ENCODE results near the gene CAST.

The CAST gene

GRCh38 chr5:96634881-96635280, 27.3 kb upstream of the CAST start:
- H3K4me3 Mint-ChIP-seq, result no peak overlapping the region

GRCh38 chr5:96636046-96636445, 26.1 kb upstream of the CAST start:
- no peaks in the 10 kb centered on the region for H3K36me3 Mint-ChIP-seq (ENCODE audit: low read depth)
- H3K9me3 Mint-ChIP-seq, result no peaks in the 10 kb centered on the region
- H3K27me3 Mint-ChIP-seq (ENCODE audit: low read depth), result peaks cover 74% of the 10 kb centered on the region
- peaks cover 4% of the 10 kb centered on the region for H3K4me1 Mint-ChIP-seq (ENCODE audit: low read depth)
- no peak for DNase-seq (ENCODE audit: low spot score)
- H3K4me3 Mint-ChIP-seq, result no peak overlapping the region
- no peak overlapping the region for H3K27ac Mint-ChIP-seq

More at GRCh38 chr5:96634881-96635280, 27.3 kb upstream of the CAST start:
- H3K27me3 Mint-ChIP-seq (ENCODE audit: low read depth), result peaks cover 67% of the 10 kb centered on the region
- DNase-seq (ENCODE audit: low spot score), result no peak
- H3K4me1 Mint-ChIP-seq (ENCODE audit: low read depth), result peaks cover 4% of the 10 kb centered on the region
- no peaks in the 10 kb centered on the region for H3K9me3 Mint-ChIP-seq
- H3K27ac Mint-ChIP-seq, result no peak overlapping the region
- no peaks in the 10 kb centered on the region for H3K36me3 Mint-ChIP-seq (ENCODE audit: low read depth)

DNA sequence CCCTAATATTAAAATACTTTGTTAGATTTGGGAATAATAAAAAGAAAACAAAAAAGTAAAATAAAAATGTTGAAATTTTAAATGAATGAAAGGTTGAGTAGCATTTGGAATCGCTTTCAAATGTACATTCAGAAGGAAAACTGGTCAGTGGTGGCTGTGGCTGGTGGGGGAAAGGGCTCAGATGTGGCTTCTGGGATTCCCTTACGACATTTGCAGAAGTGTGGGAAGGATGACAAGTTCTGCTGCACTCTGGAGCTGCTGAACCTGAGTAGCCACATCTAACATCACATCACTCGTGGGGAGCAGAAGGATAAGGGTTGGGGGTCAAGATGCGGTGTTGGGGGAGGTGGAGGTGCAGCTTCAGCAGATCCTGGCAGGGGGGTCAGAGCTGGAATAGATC, 25.6 kb upstream of the CAST start:
- Mint-ChIP-seq H3K4me3 (no peak overlapping the region), H3K27ac (no peak overlapping the region), H3K4me1 (ENCODE audit: low read depth) (peaks cover 8% of the 10 kb centered on the region), H3K27me3 (ENCODE audit: low read depth) (peaks cover 78% of the 10 kb centered on the region), H3K9me3 (no peaks in the 10 kb centered on the region), H3K36me3 (ENCODE audit: low read depth) (no peaks in the 10 kb centered on the region)
- no peak for DNase-seq (ENCODE audit: low spot score)

DNA sequence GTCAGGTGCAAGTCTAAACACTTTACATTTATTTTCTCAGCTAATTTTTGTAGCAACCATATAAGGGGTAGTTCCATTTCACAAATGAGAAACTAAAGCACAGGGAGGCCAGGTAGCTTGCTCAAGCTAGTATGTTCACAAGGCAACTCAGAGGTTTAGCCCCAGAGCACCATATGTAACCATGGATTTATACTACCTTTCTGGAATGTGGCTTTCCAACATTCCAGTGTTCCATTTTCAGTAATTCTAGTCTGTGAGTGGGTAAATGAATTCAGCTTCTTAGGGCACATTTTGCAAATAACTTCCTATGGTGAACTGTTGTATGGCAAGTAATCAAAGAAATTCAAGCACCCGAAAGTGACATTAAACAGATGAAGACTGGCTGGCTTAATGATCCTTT, 25.0 kb upstream of the CAST start:
- Mint-ChIP-seq H3K9me3 (no peaks in the 10 kb centered on the region), H3K36me3 (ENCODE audit: low read depth) (no peaks in the 10 kb centered on the region), H3K27me3 (ENCODE audit: low read depth) (peaks cover 76% of the 10 kb centered on the region), H3K4me3 (no peak overlapping the region), H3K27ac (no peak overlapping the region), H3K4me1 (ENCODE audit: low read depth) (peaks cover 14% of the 10 kb centered on the region)
- no peak for DNase-seq (ENCODE audit: low spot score)

DNA sequence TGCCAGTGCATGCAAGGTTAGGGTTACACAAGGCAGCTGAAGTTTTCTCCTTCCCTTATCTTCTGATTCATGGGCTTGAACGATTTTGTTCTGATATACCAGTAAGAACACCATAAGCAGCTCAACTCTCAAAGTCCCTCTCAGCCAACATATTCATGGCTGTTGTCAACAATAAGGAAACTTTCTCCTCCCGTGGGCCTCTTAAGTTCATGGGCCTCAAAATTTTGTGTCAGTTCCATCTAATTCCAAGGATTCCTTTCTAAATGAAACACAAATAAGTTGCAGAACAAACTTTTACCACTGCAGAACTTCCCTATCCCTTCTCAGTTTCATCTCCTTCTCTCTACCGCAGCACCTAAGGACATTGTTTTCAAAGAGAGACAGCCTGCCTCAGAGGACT, 23.6 kb upstream of the CAST start:
- H3K4me1 Mint-ChIP-seq (ENCODE audit: low read depth), result peaks cover 18% of the 10 kb centered on the region
- no peak overlapping the region for H3K27ac Mint-ChIP-seq
- no peaks in the 10 kb centered on the region for H3K36me3 Mint-ChIP-seq (ENCODE audit: low read depth)
- H3K9me3 Mint-ChIP-seq, result no peaks in the 10 kb centered on the region
- H3K4me3 Mint-ChIP-seq, result no peak overlapping the region
- no peak for DNase-seq (ENCODE audit: low spot score)
- H3K27me3 Mint-ChIP-seq (ENCODE audit: low read depth), result peaks cover 67% of the 10 kb centered on the region

DNA sequence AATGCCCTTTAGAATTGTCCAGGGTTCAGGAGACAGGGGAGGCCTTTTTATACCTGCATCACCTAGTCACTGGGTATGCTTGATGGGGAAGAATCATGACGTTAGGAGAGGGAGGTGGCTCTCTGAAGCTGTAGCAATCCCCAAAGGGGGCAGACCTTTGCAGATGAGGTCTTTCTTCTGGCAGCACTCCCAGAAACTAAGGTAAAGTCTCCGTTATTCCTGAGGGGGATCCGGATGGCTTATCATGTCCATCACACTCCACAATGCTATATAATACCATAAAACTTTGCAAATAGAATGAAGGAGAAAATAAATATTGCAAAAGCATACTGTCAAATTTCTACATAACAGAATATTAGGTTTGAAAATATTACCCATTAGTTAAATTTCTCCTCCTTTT, 21.5 kb upstream of the CAST start:
- no peak overlapping the region for H3K4me3 Mint-ChIP-seq
- no peak overlapping the region for H3K27ac Mint-ChIP-seq
- H3K27me3 Mint-ChIP-seq (ENCODE audit: low read depth), result peaks cover 50% of the 10 kb centered on the region
- H3K36me3 Mint-ChIP-seq (ENCODE audit: low read depth), result no peaks in the 10 kb centered on the region
- H3K9me3 Mint-ChIP-seq, result no peaks in the 10 kb centered on the region
- peaks cover 14% of the 10 kb centered on the region for H3K4me1 Mint-ChIP-seq (ENCODE audit: low read depth)
- no peak for DNase-seq (ENCODE audit: low spot score)

DNA sequence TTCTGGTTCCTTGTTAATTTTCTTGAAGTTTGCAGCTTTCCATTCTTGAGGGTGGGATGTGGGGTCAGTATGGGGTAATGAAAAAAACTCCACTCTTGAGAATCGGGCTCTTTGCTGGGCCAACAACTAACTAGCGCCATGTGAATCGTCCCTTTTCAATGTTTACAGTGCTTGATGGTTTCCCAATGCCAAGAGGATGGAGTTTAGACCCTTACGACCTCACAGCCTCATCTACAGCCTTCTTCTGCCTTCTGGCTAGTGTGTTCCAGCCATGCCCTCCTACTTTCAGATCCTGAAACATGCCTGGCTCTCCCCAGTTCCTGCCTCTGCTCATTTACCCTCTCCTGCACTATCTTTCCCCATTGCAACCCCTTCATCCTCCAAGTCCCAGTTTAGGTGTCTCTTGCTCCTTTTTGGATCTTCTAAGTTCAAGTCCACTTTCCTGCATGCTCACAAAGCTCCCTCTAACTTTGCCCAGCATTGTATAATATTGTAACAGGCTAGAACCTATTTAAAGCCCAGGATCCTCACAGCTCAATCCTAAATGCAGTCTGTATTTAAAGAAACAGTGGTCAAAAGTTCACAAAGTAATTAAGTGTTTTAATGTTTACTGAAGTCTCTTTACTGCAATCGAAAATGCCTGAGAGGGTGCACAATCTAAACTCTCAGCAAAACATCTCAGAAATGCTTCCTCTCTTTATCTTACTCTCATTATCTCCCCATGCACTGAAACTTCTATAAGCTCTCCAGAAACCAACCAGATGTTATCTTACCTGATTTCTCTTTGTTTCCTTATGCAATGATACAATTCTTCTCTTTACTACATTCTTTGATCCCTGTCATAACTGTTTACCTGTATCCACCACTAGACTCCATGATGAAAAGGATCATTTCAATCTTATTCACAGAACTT, 20.6 kb upstream of the CAST start:
- peak overlapping the region; percentile 50 for H3K4me3 Mint-ChIP-seq
- H3K36me3 Mint-ChIP-seq (ENCODE audit: low read depth), result no peaks in the 10 kb centered on the region
- peak overlapping the region; percentile 1 for H3K27ac Mint-ChIP-seq
- H3K9me3 Mint-ChIP-seq, result no peaks in the 10 kb centered on the region
- H3K4me1 Mint-ChIP-seq (ENCODE audit: low read depth), result peaks cover 14% of the 10 kb centered on the region
- no peak for DNase-seq (ENCODE audit: low spot score)
- H3K27me3 Mint-ChIP-seq (ENCODE audit: low read depth), result peaks cover 50% of the 10 kb centered on the region

GRCh38 chr5:96642281-96642640, 19.9 kb upstream of the CAST start:
- no peaks in the 10 kb centered on the region for H3K36me3 Mint-ChIP-seq (ENCODE audit: low read depth)
- no peak for DNase-seq (ENCODE audit: low spot score)
- H3K4me1 Mint-ChIP-seq (ENCODE audit: low read depth), result peaks cover 14% of the 10 kb centered on the region
- H3K9me3 Mint-ChIP-seq, result no peaks in the 10 kb centered on the region
- H3K27me3 Mint-ChIP-seq (ENCODE audit: low read depth), result peaks cover 52% of the 10 kb centered on the region
- H3K27ac Mint-ChIP-seq, result peak overlapping the region; percentile 1
- peak overlapping the region; percentile 50 for H3K4me3 Mint-ChIP-seq

DNA sequence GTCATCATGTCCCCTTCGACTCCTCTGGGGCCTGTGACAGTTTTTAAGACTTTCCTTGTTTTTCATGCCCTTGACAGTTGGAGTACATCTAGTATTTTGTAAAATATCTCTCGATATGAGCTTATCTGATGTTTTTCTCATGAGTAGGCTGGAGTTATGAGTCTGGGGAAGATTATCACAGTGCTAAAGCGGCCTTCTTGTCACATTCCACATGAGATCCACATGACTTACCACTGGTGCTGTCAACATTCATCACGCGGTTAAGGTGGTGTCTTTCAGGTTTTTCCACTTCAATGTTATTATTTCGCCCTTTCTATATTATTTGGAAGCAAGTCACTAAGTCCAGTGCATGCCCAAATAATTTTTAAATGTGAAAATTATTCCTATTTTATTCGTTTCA, 17.1 kb upstream of the CAST start:
- H3K4me3 Mint-ChIP-seq, result no peak overlapping the region
- no peaks in the 10 kb centered on the region for H3K9me3 Mint-ChIP-seq
- peaks cover 50% of the 10 kb centered on the region for H3K27me3 Mint-ChIP-seq (ENCODE audit: low read depth)
- no peaks in the 10 kb centered on the region for H3K36me3 Mint-ChIP-seq (ENCODE audit: low read depth)
- DNase-seq (ENCODE audit: low spot score), result no peak
- peaks cover 18% of the 10 kb centered on the region for H3K4me1 Mint-ChIP-seq (ENCODE audit: low read depth)
- no peak overlapping the region for H3K27ac Mint-ChIP-seq

GRCh38 chr5:96648023-96648422, 14.2 kb upstream of the CAST start:
- H3K4me3 Mint-ChIP-seq, result no peak overlapping the region
- no peaks in the 10 kb centered on the region for H3K36me3 Mint-ChIP-seq (ENCODE audit: low read depth)
- DNase-seq (ENCODE audit: low spot score), result no peak
- peaks cover 9% of the 10 kb centered on the region for H3K4me1 Mint-ChIP-seq (ENCODE audit: low read depth)
- H3K9me3 Mint-ChIP-seq, result no peaks in the 10 kb centered on the region
- peaks cover 62% of the 10 kb centered on the region for H3K27me3 Mint-ChIP-seq (ENCODE audit: low read depth)
- no peak overlapping the region for H3K27ac Mint-ChIP-seq

DNA sequence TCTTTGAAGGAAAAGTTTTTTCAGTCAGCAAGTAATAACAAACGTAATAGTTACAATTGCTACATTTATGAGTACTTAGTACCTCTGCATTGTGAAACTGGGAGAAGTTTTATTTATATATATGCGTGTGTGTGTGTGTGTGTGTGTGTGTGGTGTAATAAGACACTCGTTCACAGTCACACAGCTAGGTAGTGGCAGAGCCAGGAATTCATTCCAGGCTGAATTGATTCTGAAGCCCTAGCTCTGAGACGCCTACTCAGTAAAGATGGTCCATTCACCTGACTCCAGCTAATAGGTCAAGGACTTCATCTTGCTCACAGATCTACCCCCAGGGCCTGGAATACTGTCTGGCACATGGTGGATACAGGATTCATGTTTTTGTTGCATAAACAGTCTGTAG, 13.6 kb upstream of the CAST start:
- peaks cover 9% of the 10 kb centered on the region for H3K4me1 Mint-ChIP-seq (ENCODE audit: low read depth)
- no peak for DNase-seq (ENCODE audit: low spot score)
- H3K27ac Mint-ChIP-seq, result no peak overlapping the region
- H3K9me3 Mint-ChIP-seq, result no peaks in the 10 kb centered on the region
- peaks cover 63% of the 10 kb centered on the region for H3K27me3 Mint-ChIP-seq (ENCODE audit: low read depth)
- H3K4me3 Mint-ChIP-seq, result no peak overlapping the region
- no peaks in the 10 kb centered on the region for H3K36me3 Mint-ChIP-seq (ENCODE audit: low read depth)

- no peaks in the 10 kb centered on the region for H3K36me3 Mint-ChIP-seq (ENCODE audit: low read depth)
- H3K27me3 Mint-ChIP-seq (ENCODE audit: low read depth), result peaks cover 68% of the 10 kb centered on the region
Measured at GRCh38 chr5:96649251-96649662, 12.9 kb upstream of the CAST start.

GRCh38 chr5:96649681-96650540, 12.3 kb upstream of the CAST start:
- no peak overlapping the region for H3K4me3 Mint-ChIP-seq
- H3K27ac Mint-ChIP-seq, result no peak overlapping the region
- H3K36me3 Mint-ChIP-seq (ENCODE audit: low read depth), result no peaks in the 10 kb centered on the region
- peaks cover 18% of the 10 kb centered on the region for H3K4me1 Mint-ChIP-seq (ENCODE audit: low read depth)
- H3K9me3 Mint-ChIP-seq, result no peaks in the 10 kb centered on the region
- DNase-seq (ENCODE audit: low spot score), result no peak
- H3K27me3 Mint-ChIP-seq (ENCODE audit: low read depth), result peaks cover 72% of the 10 kb centered on the region

More at GRCh38 chr5:96649251-96649662, 12.9 kb upstream of the CAST start:
- Mint-ChIP-seq H3K9me3 (no peaks in the 10 kb centered on the region), H3K4me1 (ENCODE audit: low read depth) (peaks cover 13% of the 10 kb centered on the region), H3K27ac (no peak overlapping the region), H3K4me3 (no peak overlapping the region)
- no peak for DNase-seq (ENCODE audit: low spot score)

GRCh38 chr5:96651047-96651446, 11.1 kb upstream of the CAST start:
- no peaks in the 10 kb centered on the region for H3K9me3 Mint-ChIP-seq
- H3K4me1 Mint-ChIP-seq (ENCODE audit: low read depth), result peaks cover 29% of the 10 kb centered on the region
- H3K27me3 Mint-ChIP-seq (ENCODE audit: low read depth), result peaks cover 74% of the 10 kb centered on the region
- no peak for DNase-seq (ENCODE audit: low spot score)
- no peaks in the 10 kb centered on the region for H3K36me3 Mint-ChIP-seq (ENCODE audit: low read depth)
- H3K4me3 Mint-ChIP-seq, result no peak overlapping the region
- H3K27ac Mint-ChIP-seq, result no peak overlapping the region
